ENCODE data around the gene NNMT.

The NNMT gene

DNA sequence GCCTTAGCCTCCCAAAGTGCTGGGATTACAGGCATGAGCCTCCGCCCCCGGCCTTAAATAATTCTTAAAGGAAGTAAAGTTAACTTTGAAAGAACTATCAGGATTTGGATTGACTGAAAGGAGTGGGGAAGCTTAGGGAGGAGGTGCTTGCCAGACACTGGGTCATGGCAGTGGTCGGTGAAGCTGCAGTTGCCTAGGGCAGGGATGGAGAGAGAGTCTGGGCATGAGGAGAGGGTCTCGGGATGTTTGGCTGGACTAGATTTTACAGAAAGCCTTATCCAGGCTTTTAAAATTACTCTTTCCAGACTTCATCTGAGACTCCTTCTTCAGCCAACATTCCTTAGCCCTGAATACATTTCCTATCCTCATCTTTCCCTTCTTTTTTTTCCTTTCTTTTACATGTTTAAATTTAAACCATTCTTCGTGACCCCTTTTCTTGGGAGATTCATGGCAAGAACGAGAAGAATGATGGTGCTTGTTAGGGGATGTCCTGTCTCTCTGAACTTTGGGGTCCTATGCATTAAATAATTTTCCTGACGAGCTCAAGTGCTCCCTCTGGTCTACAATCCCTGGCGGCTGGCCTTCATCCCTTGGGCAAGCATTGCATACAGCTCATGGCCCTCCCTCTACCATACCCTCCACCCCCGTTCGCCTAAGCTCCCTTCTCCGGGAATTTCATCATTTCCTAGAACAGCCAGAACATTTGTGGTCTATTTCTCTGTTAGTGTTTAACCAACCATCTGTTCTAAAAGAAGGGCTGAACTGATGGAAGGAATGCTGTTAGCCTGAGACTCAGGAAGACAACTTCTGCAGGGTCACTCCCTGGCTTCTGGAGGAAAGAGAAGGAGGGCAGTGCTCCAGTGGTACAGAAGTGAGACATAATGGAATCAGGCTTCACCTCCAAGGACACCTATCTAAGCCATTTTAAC, at the start of gene NNMT:
Gene NNMT, plus strand, starts transcription at position 724 of the 929 bp plus-strand sequence. Its CDS starts 158 bp downstream, at position 882.
- H3K27ac ChIP-seq = no peak within 1 kb of the TSS

DNA sequence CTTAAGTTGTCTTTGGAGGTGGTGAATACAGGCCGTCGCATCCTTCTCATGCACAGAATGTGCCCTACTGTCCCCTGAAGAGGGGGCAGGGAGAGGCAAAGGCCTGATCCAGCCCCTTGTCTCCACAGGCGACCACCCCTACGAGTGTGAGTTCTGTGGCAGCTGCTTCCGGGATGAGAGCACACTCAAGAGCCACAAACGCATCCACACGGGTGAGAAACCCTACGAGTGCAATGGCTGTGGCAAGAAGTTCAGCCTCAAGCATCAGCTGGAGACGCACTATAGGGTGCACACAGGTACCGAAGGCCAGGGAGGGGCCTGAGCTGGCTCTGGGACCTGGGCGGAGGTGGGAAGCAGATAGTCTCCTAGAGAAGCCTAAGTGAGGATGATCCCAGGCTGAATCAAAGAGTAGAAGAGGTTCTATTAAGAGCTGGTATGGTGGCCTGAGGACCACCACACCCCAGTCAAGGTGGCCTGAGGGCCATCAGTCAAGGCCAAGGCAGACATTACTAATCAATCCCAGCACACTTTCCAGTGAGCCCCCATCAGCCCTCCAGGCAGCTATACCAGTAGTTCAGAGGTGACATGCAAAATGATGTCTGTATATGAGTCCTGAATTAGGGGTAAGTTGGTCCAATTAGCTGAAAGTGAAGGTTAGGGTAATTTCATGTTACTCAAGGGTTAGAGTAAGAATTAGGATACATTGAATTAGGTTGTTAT, 49.0 kb upstream of the NNMT start:
- no peak for TF ChIP-seq POLR2AphosphoS5 (IDR thresholded peaks at IDR 0.05; ENCODE audit: borderline replicate concordance, low read depth, low read length)
- TF ChIP-seq EZH2 (IDR thresholded peaks at IDR 0.05) = no peak
- no peak for TF ChIP-seq FOXP2 (optimal IDR thresholded peaks at IDR 0.05; ENCODE audit: control extremely low read depth, extremely low read length, insufficient read depth)
- H3K27ac ChIP-seq = no peak overlapping the region
- DNase-seq (ENCODE audit: low read depth, low spot score) = no peak
- no peak overlapping the region for H3K4me3 ChIP-seq
- H3K9me3 ChIP-seq (ENCODE audit: low read depth, low read length) = no peaks in the 10 kb centered on the region
- H3K36me3 ChIP-seq (ENCODE audit: insufficient read depth, low read length) = no peaks in the 10 kb centered on the region
- no peak overlapping the region for H3K9ac ChIP-seq (ENCODE audit: insufficient read length)

More for the DNA sequence above, at the start of gene NNMT:
- Histone ChIP-seq H3K36me3 (ENCODE audit: insufficient read depth, low read length) (no peaks in the 10 kb centered on the region), H3K4me3 (no peak within 1 kb of the TSS), H3K9ac (ENCODE audit: insufficient read length) (no peak within 1 kb of the TSS), H3K9me3 (ENCODE audit: low read depth, low read length) (no peaks in the 10 kb centered on the region)
- DNase-seq (ENCODE audit: low read depth, low spot score) = no peak
- TF ChIP-seq FOXP2 (optimal IDR thresholded peaks at IDR 0.05; ENCODE audit: control extremely low read depth, extremely low read length, insufficient read depth) (no peak), POLR2AphosphoS5 (IDR thresholded peaks at IDR 0.05; ENCODE audit: borderline replicate concordance, low read depth, low read length) (no peak), EZH2 (IDR thresholded peaks at IDR 0.05) (no peak)

DNA sequence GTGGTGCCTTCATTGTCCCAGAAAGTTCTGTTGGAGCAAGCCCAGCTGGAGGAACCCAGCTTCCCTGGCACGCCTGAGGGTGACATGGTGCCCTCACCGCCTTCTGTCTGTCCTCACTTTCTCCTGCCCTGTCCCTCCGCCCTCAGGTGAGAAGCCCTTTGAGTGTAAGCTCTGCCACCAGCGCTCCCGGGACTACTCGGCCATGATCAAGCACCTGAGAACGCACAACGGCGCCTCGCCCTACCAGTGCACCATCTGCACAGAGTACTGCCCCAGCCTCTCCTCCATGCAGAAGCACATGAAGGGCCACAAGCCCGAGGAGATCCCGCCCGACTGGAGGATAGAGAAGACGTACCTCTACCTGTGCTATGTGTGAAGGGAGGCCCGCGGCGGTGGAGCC, 46.0 kb upstream of the NNMT start:
- TF ChIP-seq EZH2 (IDR thresholded peaks at IDR 0.05) (no peak), POLR2AphosphoS5 (IDR thresholded peaks at IDR 0.05; ENCODE audit: borderline replicate concordance, low read depth, low read length) (no peak), FOXP2 (optimal IDR thresholded peaks at IDR 0.05; ENCODE audit: control extremely low read depth, extremely low read length, insufficient read depth) (no peak)
- DNase-seq (ENCODE audit: low read depth, low spot score) = no peak
- Histone ChIP-seq H3K4me3 (no peak overlapping the region), H3K36me3 (ENCODE audit: insufficient read depth, low read length) (no peaks in the 10 kb centered on the region), H3K9me3 (ENCODE audit: low read depth, low read length) (no peaks in the 10 kb centered on the region), H3K27ac (no peak overlapping the region), H3K9ac (ENCODE audit: insufficient read length) (no peak overlapping the region)

DNA sequence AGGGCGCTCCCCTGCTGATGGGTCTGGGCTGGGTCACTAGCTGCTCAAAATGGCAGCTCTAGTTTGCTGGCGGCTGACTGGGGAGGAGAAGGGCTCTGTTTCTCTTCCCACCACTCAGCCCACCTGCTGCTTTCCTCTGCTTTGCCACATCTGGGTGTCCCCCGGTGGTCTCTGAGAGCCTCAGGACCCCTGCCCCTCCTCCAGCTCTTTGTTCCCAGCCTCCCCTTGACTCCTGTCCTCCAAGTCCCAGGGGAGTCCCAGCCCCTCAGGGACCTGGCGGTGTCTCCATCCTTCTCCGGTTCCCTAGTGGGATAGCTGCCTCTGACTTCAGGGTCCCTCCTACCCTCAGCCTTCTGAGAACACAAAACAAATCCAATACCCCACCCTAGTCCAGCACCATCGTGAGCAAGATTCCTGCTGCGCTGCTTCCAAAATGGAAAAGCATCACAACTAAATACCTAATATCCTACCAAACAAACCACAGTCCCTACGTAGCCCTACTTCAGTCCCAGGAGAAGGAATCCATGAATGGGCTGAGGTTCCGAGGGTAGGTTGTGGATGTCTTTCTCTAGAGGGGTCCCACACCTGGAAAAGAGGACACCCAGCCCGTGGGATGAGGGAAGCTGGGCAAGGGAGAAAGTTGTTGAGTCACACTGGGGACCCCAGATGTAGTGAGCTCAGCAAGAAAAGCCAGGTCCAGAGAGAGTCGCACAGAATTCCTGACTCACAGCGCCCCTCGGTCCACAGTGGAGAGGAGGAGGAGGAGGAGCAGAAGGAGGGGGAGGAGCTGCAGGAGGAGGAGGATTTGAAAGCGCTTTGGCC, 45.0 kb upstream of the NNMT start:
- TF ChIP-seq EZH2 (IDR thresholded peaks at IDR 0.05) (no peak), FOXP2 (optimal IDR thresholded peaks at IDR 0.05; ENCODE audit: control extremely low read depth, extremely low read length, insufficient read depth) (no peak), POLR2AphosphoS5 (IDR thresholded peaks at IDR 0.05; ENCODE audit: borderline replicate concordance, low read depth, low read length) (no peak)
- Histone ChIP-seq H3K36me3 (ENCODE audit: insufficient read depth, low read length) (no peaks in the 10 kb centered on the region), H3K4me3 (no peak overlapping the region), H3K9me3 (ENCODE audit: low read depth, low read length) (no peaks in the 10 kb centered on the region), H3K9ac (ENCODE audit: insufficient read length) (no peak overlapping the region), H3K27ac (no peak overlapping the region)
- DNase-seq (ENCODE audit: low read depth, low spot score) = no peak

DNA sequence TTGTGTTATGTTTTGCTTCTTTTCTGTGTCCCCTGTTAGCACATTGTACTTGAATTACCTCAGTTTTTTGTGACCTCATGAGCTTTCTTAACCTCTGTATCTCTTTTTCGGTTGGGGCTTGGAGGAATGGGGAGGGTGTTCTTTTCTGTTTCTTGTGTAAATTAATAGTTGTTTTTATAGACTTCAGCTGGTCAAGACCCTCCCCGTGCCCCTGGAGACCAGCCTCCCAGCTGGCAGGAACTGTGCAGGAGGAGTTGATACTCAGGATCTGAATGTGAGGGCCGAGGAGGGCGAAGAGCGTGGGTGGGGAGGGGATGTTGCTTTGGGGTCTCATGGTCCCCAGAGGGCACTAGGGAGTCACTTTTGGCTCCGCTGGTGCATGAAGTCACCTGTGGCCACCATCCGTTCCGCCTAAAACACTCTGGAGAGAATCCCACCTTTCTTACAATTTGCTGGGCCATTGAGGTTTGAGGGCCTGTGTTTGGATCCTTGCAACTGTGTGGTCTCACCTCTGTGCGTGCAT, 44.3 kb upstream of the NNMT start:
- TF ChIP-seq EZH2 (IDR thresholded peaks at IDR 0.05) (no peak), FOXP2 (optimal IDR thresholded peaks at IDR 0.05; ENCODE audit: control extremely low read depth, extremely low read length, insufficient read depth) (no peak), POLR2AphosphoS5 (IDR thresholded peaks at IDR 0.05; ENCODE audit: borderline replicate concordance, low read depth, low read length) (no peak)
- Histone ChIP-seq H3K27ac (no peak overlapping the region), H3K4me3 (no peak overlapping the region), H3K36me3 (ENCODE audit: insufficient read depth, low read length) (no peaks in the 10 kb centered on the region), H3K9me3 (ENCODE audit: low read depth, low read length) (no peaks in the 10 kb centered on the region), H3K9ac (ENCODE audit: insufficient read length) (no peak overlapping the region)
- DNase-seq (ENCODE audit: low read depth, low spot score) = no peak

DNA sequence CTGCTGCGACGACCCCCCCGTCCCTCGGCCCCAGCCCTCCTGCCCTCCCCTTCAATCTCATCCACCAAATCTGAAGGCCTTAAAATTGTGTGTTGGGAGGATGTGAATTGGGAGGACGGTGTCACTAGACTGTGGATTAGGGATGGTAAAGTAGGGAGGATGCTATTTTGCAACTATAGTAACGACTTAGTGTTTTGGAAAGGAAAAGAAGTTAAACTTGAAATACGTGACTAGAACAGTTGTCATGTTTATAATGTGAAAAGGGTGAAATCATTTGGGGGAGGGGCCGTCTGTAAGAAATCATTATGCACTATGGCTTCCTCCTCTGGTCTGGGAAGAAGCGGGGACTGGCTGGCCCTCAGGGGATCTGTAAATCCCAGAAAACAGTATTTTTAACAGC, 43.4 kb upstream of the NNMT start:
- H3K9ac ChIP-seq (ENCODE audit: insufficient read length) = no peak overlapping the region
- no peak overlapping the region for H3K4me3 ChIP-seq
- H3K36me3 ChIP-seq (ENCODE audit: insufficient read depth, low read length) = no peaks in the 10 kb centered on the region
- H3K9me3 ChIP-seq (ENCODE audit: low read depth, low read length) = no peaks in the 10 kb centered on the region
- no peak overlapping the region for H3K27ac ChIP-seq
- TF ChIP-seq EZH2 (IDR thresholded peaks at IDR 0.05) (no peak), POLR2AphosphoS5 (IDR thresholded peaks at IDR 0.05; ENCODE audit: borderline replicate concordance, low read depth, low read length) (no peak), FOXP2 (optimal IDR thresholded peaks at IDR 0.05; ENCODE audit: control extremely low read depth, extremely low read length, insufficient read depth) (no peak)
- DNase-seq (ENCODE audit: low read depth, low spot score) = no peak

DNA sequence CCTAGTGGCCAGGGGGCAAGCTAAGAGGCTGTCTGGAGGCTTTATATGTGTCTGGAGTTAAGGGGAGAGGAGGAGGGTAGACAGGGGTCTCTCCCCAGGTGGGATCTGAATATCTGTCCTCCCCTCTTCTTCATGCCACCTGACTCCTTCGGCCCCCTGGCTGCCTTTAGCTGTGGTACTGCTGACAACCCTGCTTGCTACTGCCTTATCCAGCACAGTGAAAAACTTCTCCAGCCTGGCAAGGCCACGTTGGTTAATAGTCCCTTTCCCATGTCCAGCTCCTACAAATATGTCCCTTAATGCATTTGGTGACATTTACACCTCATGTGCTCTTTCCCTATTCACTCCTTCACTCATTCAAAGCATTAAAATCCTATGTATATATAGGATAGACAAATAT, 42.4 kb upstream of the NNMT start:
- no peak overlapping the region for H3K4me3 ChIP-seq
- TF ChIP-seq POLR2AphosphoS5 (IDR thresholded peaks at IDR 0.05; ENCODE audit: borderline replicate concordance, low read depth, low read length) = no peak
- no peak for TF ChIP-seq EZH2 (IDR thresholded peaks at IDR 0.05)
- TF ChIP-seq FOXP2 (optimal IDR thresholded peaks at IDR 0.05; ENCODE audit: control extremely low read depth, extremely low read length, insufficient read depth) = no peak
- H3K9me3 ChIP-seq (ENCODE audit: low read depth, low read length) = no peaks in the 10 kb centered on the region
- no peaks in the 10 kb centered on the region for H3K36me3 ChIP-seq (ENCODE audit: insufficient read depth, low read length)
- H3K27ac ChIP-seq = no peak overlapping the region
- no peak overlapping the region for H3K9ac ChIP-seq (ENCODE audit: insufficient read length)
- DNase-seq (ENCODE audit: low read depth, low spot score) = no peak

Data from SK-N-MC (cell line).